AG04450 (cell line): ENCODE measurements around the gene FLT1. TPM values are rescaled to one million over a fixed set of nuclear protein-coding genes. Genes with fewer than 3 reads are reported as not detected.

Experiments
- CTCF ChIA-PET: fragments of 300-600, 350-600 bp; formaldehyde crosslinking; extraction: SDS; loops from one replicate; lab custom pipeline; 2022; ENCODE audit warnings: antibody characterized with exemption, inconsistent platforms; lab: Charles Lee
- POLR2A ChIA-PET: fragments of 350-600 bp; formaldehyde crosslinking; extraction: SDS; loops from one replicate; lab custom pipeline; 2021; ENCODE audit warnings: antibody characterized with exemption, inconsistent platforms; lab: Yijun Ruan, JAX
- DNase-seq: peaks from one replicate; pipeline ENCODE4 v3.0.0-alpha.2; 2011; ENCODE audit warnings: low read depth, low spot score
- H3K27ac ChIP-seq: one replicate; pipeline ENCODE4 v1.5.1; 2012; ENCODE audit warnings: low read depth, low read length, control low read depth
- H3K27me3 ChIP-seq: one replicate; pipeline ENCODE4 v1.6.0; 2012; ENCODE audit warnings: low read length; ENCODE audit not compliant: control insufficient read depth, insufficient read depth
- H3K4me3 ChIP-seq: 2 replicates; pipeline ENCODE4 v1.5.1; 2011; ENCODE audit warnings: mild to moderate bottlenecking, low read depth, low read length, control low read depth
- H3K9me3 ChIP-seq: 2 replicates; pipeline ENCODE4 v1.5.1; 2012; ENCODE audit warnings: low read length; ENCODE audit not compliant: control insufficient read depth, insufficient read depth
- CTCF ChIP-seq: IDR thresholded peaks from 2 replicates; pipeline ENCODE4 v1.5.1; 2011; ENCODE audit warnings: low read depth, low read length, control low read depth, inconsistent platforms
- polyA plus RNA-seq: library from polyadenylated mRNA; depleted of rRNA; stranded (reverse); fragments of >200 nt; gene quantifications from 2 replicates; pipeline ENCODE4 v1.2.3, GENCODE V29; 2011

The FLT1 gene
- polyA plus RNA-seq, 1 experiment = 2.4 TPM

GRCh38 chr13:28471421-28471820 is 23.5 kb downstream of the FLT1 start:
- Histone ChIP-seq H3K9me3 (no peaks in the 10 kb centered on the region), H3K27ac (no peak overlapping the region), H3K4me3 (no peak overlapping the region), H3K27me3 (no peaks in the 10 kb centered on the region)
- no peak for TF ChIP-seq CTCF
- CTCF ChIA-PET = no interaction called here
- POLR2A ChIA-PET = no interaction called here
- no peak for DNase-seq

- no peak for TF ChIP-seq CTCF
- H3K9me3 ChIP-seq = no peaks in the 10 kb centered on the region
- DNase-seq = no peak
- no peak overlapping the region for H3K27ac ChIP-seq
- H3K4me3 ChIP-seq = no peak overlapping the region
- POLR2A ChIA-PET = no interaction called here
- H3K27me3 ChIP-seq = no peaks in the 10 kb centered on the region
- CTCF ChIA-PET = no interaction called here
These were observed 24.6 kb downstream of the FLT1 start for GRCh38 chr13:28470296-28470695.

GRCh38 chr13:28469316-28469715 is 25.6 kb downstream of the FLT1 start:
- ChIA-PET POLR2A (no interaction called here), CTCF (no interaction called here)
- Histone ChIP-seq H3K27ac (no peak overlapping the region), H3K27me3 (no peaks in the 10 kb centered on the region), H3K4me3 (no peak overlapping the region), H3K9me3 (no peaks in the 10 kb centered on the region)
- DNase-seq = no peak
- no peak for TF ChIP-seq CTCF

- no peak for TF ChIP-seq CTCF
- no peak for DNase-seq
- H3K27me3 ChIP-seq = no peaks in the 10 kb centered on the region
- POLR2A ChIA-PET = no interaction called here
- CTCF ChIA-PET = no interaction called here
- no peak overlapping the region for H3K27ac ChIP-seq
- H3K9me3 ChIP-seq = no peaks in the 10 kb centered on the region
- H3K4me3 ChIP-seq = no peak overlapping the region
These were observed 26.7 kb downstream of the FLT1 start for GRCh38 chr13:28468023-28468915.

- no peaks in the 10 kb centered on the region for H3K27me3 ChIP-seq
- TF ChIP-seq CTCF = no peak
- DNase-seq = no peak
- no peaks in the 10 kb centered on the region for H3K9me3 ChIP-seq
- no peak overlapping the region for H3K4me3 ChIP-seq
- H3K27ac ChIP-seq = no peak overlapping the region
- ChIA-PET POLR2A (no interaction called here), CTCF (no interaction called here)
These were observed 27.9 kb downstream of the FLT1 start for GRCh38 chr13:28467034-28467433.
